Measurements from ENCODE around the gene RAD51C.

DNA sequence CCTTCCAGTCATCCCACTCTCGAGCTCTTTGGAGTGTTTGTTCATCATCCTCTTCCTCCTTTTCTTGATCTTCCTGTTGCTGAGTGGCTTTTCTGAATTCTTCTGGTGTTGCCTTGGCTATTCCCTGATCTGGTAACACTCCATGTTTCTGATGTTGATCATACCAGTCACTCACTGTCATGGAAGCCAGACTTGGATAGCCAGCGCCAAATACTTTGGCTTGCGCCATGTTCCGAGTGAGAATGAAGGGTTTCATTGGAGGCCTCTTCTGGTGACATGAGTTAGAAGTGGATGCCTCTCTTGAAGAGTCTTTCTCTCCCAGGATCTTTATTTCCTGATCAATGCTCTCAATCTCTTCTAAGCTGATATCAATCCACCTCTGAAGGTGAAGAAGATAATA is 31.8 kb upstream of the RAD51C start:
- TF ChIP-seq, protein P1, sequence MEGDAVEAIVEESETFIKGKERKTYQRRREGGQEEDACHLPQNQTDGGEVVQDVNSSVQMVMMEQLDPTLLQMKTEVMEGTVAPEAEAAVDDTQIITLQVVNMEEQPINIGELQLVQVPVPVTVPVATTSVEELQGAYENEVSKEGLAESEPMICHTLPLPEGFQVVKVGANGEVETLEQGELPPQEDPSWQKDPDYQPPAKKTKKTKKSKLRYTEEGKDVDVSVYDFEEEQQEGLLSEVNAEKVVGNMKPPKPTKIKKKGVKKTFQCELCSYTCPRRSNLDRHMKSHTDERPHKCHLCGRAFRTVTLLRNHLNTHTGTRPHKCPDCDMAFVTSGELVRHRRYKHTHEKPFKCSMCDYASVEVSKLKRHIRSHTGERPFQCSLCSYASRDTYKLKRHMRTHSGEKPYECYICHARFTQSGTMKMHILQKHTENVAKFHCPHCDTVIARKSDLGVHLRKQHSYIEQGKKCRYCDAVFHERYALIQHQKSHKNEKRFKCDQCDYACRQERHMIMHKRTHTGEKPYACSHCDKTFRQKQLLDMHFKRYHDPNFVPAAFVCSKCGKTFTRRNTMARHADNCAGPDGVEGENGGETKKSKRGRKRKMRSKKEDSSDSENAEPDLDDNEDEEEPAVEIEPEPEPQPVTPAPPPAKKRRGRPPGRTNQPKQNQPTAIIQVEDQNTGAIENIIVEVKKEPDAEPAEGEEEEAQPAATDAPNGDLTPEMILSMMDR (IDR thresholded peaks at IDR 0.05), result no peak
- no peak for TF ChIP-seq POLR2A (IDR thresholded peaks at IDR 0.05)

Measured in prostate gland (tissue), 2 donors.